Adrenal gland (tissue), 5 donors: ENCODE measurements around the gene PTPRN2.

Source experiments
- POLR2A ChIP-seq, 2 donors: fragments of 450-650 bp; IDR thresholded peaks; one replicate each; pipeline ENCODE4 v1.6.1; 2017; ENCODE audit warnings: antibody characterized with exemption in 2 of 2, mild to moderate bottlenecking in 2 of 2, moderate library complexity in 1 of 2
- TF ChIP-seq, protein P1 (sequence below), 6 experiments: fragments of 450-650 bp in 4 of 6; fragments of 200-600 bp in 2 of 6; sonication (generic) in 1 of 6; IDR thresholded peaks; 1 replicate in 5 of 6; 2 replicates in 1 of 6; pipeline versions ENCODE4 v1.5.1 to v1.8.0; 2016 to 2021; ENCODE audit warnings: antibody characterized with exemption in 6 of 6, mild to moderate bottlenecking in 2 of 6, moderate library complexity in 1 of 6
- donor health status: DM: no; HTN: no; CAD: no.

DNA sequence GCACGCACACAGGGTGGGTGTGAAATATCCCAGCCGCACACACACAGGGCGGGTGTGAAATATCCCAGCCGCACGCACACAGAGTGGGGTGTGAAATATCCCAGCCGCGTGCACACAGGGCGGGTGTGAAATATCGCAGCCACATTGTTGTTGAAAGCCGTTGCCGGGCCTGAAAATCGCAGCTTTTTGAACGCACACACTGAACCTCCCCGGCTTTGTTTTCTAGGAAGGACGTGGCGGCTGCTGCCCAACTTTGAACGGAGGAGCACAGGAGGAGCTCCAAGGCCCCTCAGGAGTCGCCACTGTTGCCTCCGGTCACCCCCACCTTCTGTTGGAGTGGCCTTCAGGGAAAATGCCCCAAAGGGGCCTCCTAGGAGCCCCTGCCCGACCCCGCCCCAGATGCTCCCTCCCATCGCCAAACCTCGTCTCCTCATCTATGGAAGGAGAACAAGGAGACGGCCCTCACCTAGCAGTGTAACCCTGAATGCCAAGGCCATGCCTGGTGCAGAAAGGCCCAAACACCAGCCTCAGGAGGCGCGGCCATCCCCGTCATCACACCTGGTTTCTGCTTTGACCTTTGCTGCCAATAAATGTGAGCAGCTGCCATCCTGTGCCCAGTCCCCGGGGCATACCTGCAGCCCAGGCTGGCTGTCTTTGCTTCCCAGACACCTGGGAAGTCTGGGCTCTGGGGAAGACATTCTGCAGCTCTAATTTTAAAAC is 318.6 kb downstream of the PTPRN2 start:
- TF ChIP-seq, protein P1, sequence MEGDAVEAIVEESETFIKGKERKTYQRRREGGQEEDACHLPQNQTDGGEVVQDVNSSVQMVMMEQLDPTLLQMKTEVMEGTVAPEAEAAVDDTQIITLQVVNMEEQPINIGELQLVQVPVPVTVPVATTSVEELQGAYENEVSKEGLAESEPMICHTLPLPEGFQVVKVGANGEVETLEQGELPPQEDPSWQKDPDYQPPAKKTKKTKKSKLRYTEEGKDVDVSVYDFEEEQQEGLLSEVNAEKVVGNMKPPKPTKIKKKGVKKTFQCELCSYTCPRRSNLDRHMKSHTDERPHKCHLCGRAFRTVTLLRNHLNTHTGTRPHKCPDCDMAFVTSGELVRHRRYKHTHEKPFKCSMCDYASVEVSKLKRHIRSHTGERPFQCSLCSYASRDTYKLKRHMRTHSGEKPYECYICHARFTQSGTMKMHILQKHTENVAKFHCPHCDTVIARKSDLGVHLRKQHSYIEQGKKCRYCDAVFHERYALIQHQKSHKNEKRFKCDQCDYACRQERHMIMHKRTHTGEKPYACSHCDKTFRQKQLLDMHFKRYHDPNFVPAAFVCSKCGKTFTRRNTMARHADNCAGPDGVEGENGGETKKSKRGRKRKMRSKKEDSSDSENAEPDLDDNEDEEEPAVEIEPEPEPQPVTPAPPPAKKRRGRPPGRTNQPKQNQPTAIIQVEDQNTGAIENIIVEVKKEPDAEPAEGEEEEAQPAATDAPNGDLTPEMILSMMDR (IDR thresholded peaks at IDR 0.05): no peak
- no peak for TF ChIP-seq POLR2A (IDR thresholded peaks at IDR 0.05)
